ENCODE results near the gene PAQR9.
"Not testable (repeated sequence)": the region's sequence is repeated elsewhere in the genome, so short reads cannot be mapped to it uniquely, and the experiment has no call there.

The PAQR9 gene

GRCh38 chr3:142993958-142994442, 30.5 kb upstream of the PAQR9 start:
- H3K4me3 Mint-ChIP-seq, result no peak overlapping the region
- DNase-seq (ENCODE audit: low spot score in 2 of 2), result peak; percentile 35 to 43
- peak; percentile 40 for ATAC-seq (replicated peaks; ENCODE audit: extremely low read depth, poor library complexity, severe bottlenecking)
- peaks cover 11% of the 10 kb centered on the region for H3K27me3 Mint-ChIP-seq
- peaks cover 7% of the 10 kb centered on the region for H3K4me1 Mint-ChIP-seq
- no peaks in the 10 kb centered on the region for H3K9me3 Mint-ChIP-seq
- no peaks in the 10 kb centered on the region for H3K36me3 Mint-ChIP-seq (ENCODE audit: insufficient read depth)
- no peak overlapping the region for H3K27ac Mint-ChIP-seq (ENCODE audit: low read depth)

GRCh38 chr3:142992323-142992722, 28.8 kb upstream of the PAQR9 start:
- H3K4me3 Mint-ChIP-seq, result no peak overlapping the region
- H3K4me1 Mint-ChIP-seq, result peaks cover 7% of the 10 kb centered on the region
- no peak for ATAC-seq (replicated peaks; ENCODE audit: extremely low read depth, poor library complexity, severe bottlenecking)
- no peak overlapping the region for H3K27ac Mint-ChIP-seq (ENCODE audit: low read depth)
- no peaks in the 10 kb centered on the region for H3K9me3 Mint-ChIP-seq
- H3K27me3 Mint-ChIP-seq, result peaks cover 21% of the 10 kb centered on the region
- H3K36me3 Mint-ChIP-seq (ENCODE audit: insufficient read depth), result no peaks in the 10 kb centered on the region
- no peak for DNase-seq (ENCODE audit: low spot score in 2 of 2)

- H3K4me3 Mint-ChIP-seq, result no peak overlapping the region
- H3K4me1 Mint-ChIP-seq, result peaks cover 7% of the 10 kb centered on the region
- H3K9me3 Mint-ChIP-seq, result no peaks in the 10 kb centered on the region
- DNase-seq (ENCODE audit: low spot score in 2 of 2) (no peak), ATAC-seq (replicated peaks; ENCODE audit: extremely low read depth, poor library complexity, severe bottlenecking) (no peak)
- H3K27me3 Mint-ChIP-seq, result peaks cover 21% of the 10 kb centered on the region
- H3K36me3 Mint-ChIP-seq (ENCODE audit: insufficient read depth), result no peaks in the 10 kb centered on the region
- no peak overlapping the region for H3K27ac Mint-ChIP-seq (ENCODE audit: low read depth)
Observed at GRCh38 chr3:142990721-142991120, 27.2 kb upstream of the PAQR9 start.

DNA sequence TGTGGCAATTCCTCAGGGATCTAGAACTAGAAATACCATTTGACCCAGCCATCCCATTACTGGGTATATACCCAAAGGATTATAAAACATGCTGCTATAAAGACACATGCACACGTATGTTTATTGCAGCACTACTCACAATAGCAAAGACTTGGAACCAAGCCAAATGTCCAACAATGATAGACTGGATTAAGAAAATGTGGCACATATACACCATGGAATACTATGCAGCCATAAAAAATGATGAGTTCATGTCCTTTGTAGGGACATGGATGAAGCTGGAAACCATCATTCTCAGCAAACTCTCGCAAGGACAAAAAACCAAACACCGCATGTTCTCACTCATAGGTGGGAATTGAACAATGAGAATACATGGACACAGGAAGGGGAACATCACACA, 25.4 kb upstream of the PAQR9 start:
- H3K27ac Mint-ChIP-seq (ENCODE audit: low read depth); H3K4me1 Mint-ChIP-seq; H3K36me3 Mint-ChIP-seq (ENCODE audit: insufficient read depth); H3K4me3 Mint-ChIP-seq; H3K9me3 Mint-ChIP-seq; ATAC-seq (replicated peaks; ENCODE audit: extremely low read depth, poor library complexity, severe bottlenecking); DNase-seq (ENCODE audit: low spot score in 2 of 2): not testable (repeated sequence)
- H3K27me3 Mint-ChIP-seq, result peaks cover 26% of the 10 kb centered on the region

DNA sequence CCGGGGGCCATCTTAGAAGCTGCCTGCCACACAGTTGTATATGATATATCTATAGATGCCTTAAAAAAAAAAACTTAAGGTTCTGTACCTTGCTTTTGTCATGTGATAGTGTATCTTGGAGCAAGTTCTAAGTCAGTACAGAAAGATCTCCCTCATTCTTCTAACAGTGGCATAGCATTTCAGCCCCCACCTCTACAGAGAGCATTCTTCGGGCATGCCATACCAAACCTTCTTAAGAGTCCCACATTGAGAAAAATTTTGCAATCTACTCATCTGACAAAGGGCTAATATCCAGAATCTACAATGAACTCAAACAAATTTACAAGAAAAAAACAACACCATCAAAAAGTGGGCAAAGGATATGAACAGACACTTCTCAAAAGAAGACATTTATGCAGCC, 24.7 kb upstream of the PAQR9 start:
- not testable (repeated sequence) for H3K4me1 Mint-ChIP-seq; H3K4me3 Mint-ChIP-seq; H3K27ac Mint-ChIP-seq (ENCODE audit: low read depth); H3K9me3 Mint-ChIP-seq; DNase-seq (ENCODE audit: low spot score in 2 of 2); H3K36me3 Mint-ChIP-seq (ENCODE audit: insufficient read depth); ATAC-seq (replicated peaks; ENCODE audit: extremely low read depth, poor library complexity, severe bottlenecking)
- peaks cover 28% of the 10 kb centered on the region for H3K27me3 Mint-ChIP-seq

- Mint-ChIP-seq H3K27ac (ENCODE audit: low read depth) (no peak overlapping the region), H3K4me1 (no peaks in the 10 kb centered on the region), H3K4me3 (no peak overlapping the region), H3K36me3 (ENCODE audit: insufficient read depth) (no peaks in the 10 kb centered on the region), H3K9me3 (no peaks in the 10 kb centered on the region), H3K27me3 (peaks cover 28% of the 10 kb centered on the region)
- no peak for DNase-seq (ENCODE audit: low spot score in 2 of 2)
- ATAC-seq (replicated peaks; ENCODE audit: extremely low read depth, poor library complexity, severe bottlenecking), result no peak
Observed at GRCh38 chr3:142987707-142988106, 24.2 kb upstream of the PAQR9 start.

DNA sequence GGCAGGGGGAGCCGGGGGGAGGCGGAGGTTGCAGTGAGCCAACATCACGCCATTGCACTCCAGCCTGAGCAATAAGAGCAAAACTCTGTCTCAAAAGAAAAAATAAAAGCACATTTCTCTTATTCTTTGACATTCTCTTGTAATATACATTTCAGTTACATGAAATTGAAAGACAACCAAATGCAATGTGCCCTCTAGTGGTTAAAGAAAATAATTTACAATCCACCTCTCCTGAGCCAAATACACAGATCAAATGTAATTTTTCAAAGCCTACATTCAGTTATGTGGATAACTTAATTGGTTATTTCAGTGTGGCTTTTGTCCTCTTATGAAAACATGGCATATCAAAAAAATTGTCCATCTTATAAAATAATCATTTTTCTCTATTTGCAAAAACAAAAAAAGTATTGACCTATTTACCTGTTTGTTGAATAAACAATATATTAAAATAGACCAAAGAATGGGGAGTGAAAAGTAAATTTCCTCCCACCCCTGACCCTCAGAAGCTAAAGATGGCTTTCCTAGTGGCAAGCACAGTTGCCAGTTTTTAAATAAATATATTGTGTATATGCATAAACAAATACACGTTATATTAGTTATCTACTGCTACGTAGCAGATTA, 23.7 kb upstream of the PAQR9 start:
- Mint-ChIP-seq H3K4me3 (no peak overlapping the region), H3K27ac (ENCODE audit: low read depth) (no peak overlapping the region), H3K9me3 (no peaks in the 10 kb centered on the region), H3K27me3 (peaks cover 28% of the 10 kb centered on the region), H3K36me3 (ENCODE audit: insufficient read depth) (no peaks in the 10 kb centered on the region), H3K4me1 (no peaks in the 10 kb centered on the region)
- ATAC-seq (replicated peaks; ENCODE audit: extremely low read depth, poor library complexity, severe bottlenecking), result no peak
- DNase-seq (ENCODE audit: low spot score in 2 of 2), result no peak

DNA sequence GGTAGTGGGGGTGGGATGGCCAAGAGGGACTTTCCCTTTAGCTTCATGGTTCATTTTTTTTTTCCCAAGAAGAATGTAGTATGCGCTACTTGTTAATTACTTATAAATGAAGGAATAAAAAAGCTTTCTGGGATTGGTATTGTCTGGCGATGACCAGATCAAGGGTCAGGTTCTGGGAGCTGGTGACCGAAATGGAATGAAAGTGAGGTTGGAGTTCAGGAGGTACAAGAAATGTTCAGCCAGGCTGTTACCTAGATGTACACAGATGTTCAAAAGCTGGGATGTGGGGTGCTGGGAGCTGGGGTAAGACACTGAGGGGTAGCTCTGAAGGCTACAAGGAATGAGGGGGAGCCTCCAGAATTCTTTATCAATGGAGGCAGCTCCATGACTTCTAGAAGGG, 20.8 kb upstream of the PAQR9 start:
- ATAC-seq (replicated peaks; ENCODE audit: extremely low read depth, poor library complexity, severe bottlenecking) (no peak), DNase-seq (ENCODE audit: low spot score in 2 of 2) (no peak)
- Mint-ChIP-seq H3K9me3 (no peaks in the 10 kb centered on the region), H3K36me3 (ENCODE audit: insufficient read depth) (no peaks in the 10 kb centered on the region), H3K27ac (ENCODE audit: low read depth) (no peak overlapping the region), H3K27me3 (peaks cover 39% of the 10 kb centered on the region), H3K4me1 (no peaks in the 10 kb centered on the region), H3K4me3 (no peak overlapping the region)

GRCh38 chr3:142983318-142983717, 19.8 kb upstream of the PAQR9 start:
- DNase-seq (ENCODE audit: low spot score in 2 of 2), result no peak
- Mint-ChIP-seq H3K9me3 (no peaks in the 10 kb centered on the region), H3K4me3 (no peak overlapping the region), H3K27me3 (peaks cover 38% of the 10 kb centered on the region), H3K27ac (ENCODE audit: low read depth) (no peak overlapping the region), H3K36me3 (ENCODE audit: insufficient read depth) (no peaks in the 10 kb centered on the region), H3K4me1 (no peaks in the 10 kb centered on the region)
- no peak for ATAC-seq (replicated peaks; ENCODE audit: extremely low read depth, poor library complexity, severe bottlenecking)

GRCh38 chr3:142982038-142982773, 18.7 kb upstream of the PAQR9 start:
- no peak overlapping the region for H3K27ac Mint-ChIP-seq (ENCODE audit: low read depth)
- no peaks in the 10 kb centered on the region for H3K9me3 Mint-ChIP-seq
- DNase-seq (ENCODE audit: low spot score in 2 of 2), result no peak
- no peaks in the 10 kb centered on the region for H3K4me1 Mint-ChIP-seq
- H3K36me3 Mint-ChIP-seq (ENCODE audit: insufficient read depth), result no peaks in the 10 kb centered on the region
- peaks cover 29% of the 10 kb centered on the region for H3K27me3 Mint-ChIP-seq
- no peak for ATAC-seq (replicated peaks; ENCODE audit: extremely low read depth, poor library complexity, severe bottlenecking)
- no peak overlapping the region for H3K4me3 Mint-ChIP-seq

GRCh38 chr3:142981108-142981507, 17.6 kb upstream of the PAQR9 start:
- no peaks in the 10 kb centered on the region for H3K36me3 Mint-ChIP-seq (ENCODE audit: insufficient read depth)
- H3K4me1 Mint-ChIP-seq, result no peaks in the 10 kb centered on the region
- DNase-seq (ENCODE audit: low spot score in 2 of 2) (no peak), ATAC-seq (replicated peaks; ENCODE audit: extremely low read depth, poor library complexity, severe bottlenecking) (no peak)
- peaks cover 29% of the 10 kb centered on the region for H3K27me3 Mint-ChIP-seq
- H3K4me3 Mint-ChIP-seq, result no peak overlapping the region
- no peaks in the 10 kb centered on the region for H3K9me3 Mint-ChIP-seq
- no peak overlapping the region for H3K27ac Mint-ChIP-seq (ENCODE audit: low read depth)

DNA sequence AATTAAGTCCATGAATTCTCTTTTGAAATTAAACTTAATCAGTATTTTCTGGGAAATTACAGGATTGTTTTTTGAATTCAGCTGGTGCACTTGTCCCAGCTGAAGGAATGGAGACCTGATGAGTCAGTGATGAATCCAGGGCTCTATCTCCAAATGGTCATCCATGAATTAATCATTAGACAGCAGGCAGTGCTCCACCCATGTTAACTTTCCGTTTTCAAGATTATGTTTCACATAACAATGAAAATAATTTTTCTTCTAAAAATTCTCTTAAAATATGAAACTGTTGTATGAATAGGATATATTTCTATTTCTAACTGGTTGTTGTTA, 13.9 kb upstream of the PAQR9 start:
- H3K27ac Mint-ChIP-seq (ENCODE audit: low read depth), result no peak overlapping the region
- no peaks in the 10 kb centered on the region for H3K36me3 Mint-ChIP-seq (ENCODE audit: insufficient read depth)
- no peak overlapping the region for H3K4me3 Mint-ChIP-seq
- H3K27me3 Mint-ChIP-seq, result peaks cover 41% of the 10 kb centered on the region
- H3K4me1 Mint-ChIP-seq, result no peaks in the 10 kb centered on the region
- no peak for DNase-seq (ENCODE audit: low spot score in 2 of 2)
- no peaks in the 10 kb centered on the region for H3K9me3 Mint-ChIP-seq
- ATAC-seq (replicated peaks; ENCODE audit: extremely low read depth, poor library complexity, severe bottlenecking), result no peak

- H3K27ac Mint-ChIP-seq (ENCODE audit: low read depth), result no peak overlapping the region
- ATAC-seq (replicated peaks; ENCODE audit: extremely low read depth, poor library complexity, severe bottlenecking) (no peak), DNase-seq (ENCODE audit: low spot score in 2 of 2) (no peak)
- H3K4me1 Mint-ChIP-seq, result no peaks in the 10 kb centered on the region
- H3K9me3 Mint-ChIP-seq, result no peaks in the 10 kb centered on the region
- H3K27me3 Mint-ChIP-seq, result peaks cover 46% of the 10 kb centered on the region
- no peak overlapping the region for H3K4me3 Mint-ChIP-seq
- H3K36me3 Mint-ChIP-seq (ENCODE audit: insufficient read depth), result no peaks in the 10 kb centered on the region
Observed at GRCh38 chr3:142976621-142977398, 13.3 kb upstream of the PAQR9 start.

All from central memory CD8-positive, alpha-beta T cell (primary cell).